ENCODE measurements around the gene ADNP. TPM values are rescaled to one million over a fixed set of nuclear protein-coding genes. Genes with fewer than 3 reads are reported as not detected.
A peak's percentile ranks its signal among the peaks of the same experiment; 100 is the strongest.

ADNP gene
- total RNA-seq, 1 experiment from 2014 or later = 143 TPM

GRCh38 chr20:50919567-50919966 lies 11.7 kb downstream of the ADNP start:
- TF ChIP-seq CTCF (conservative IDR thresholded peaks at IDR 0.05) = no peak
- no peak overlapping the region for H3K14ac ChIP-seq (ENCODE audit: insufficient read depth, low read length)

More at GRCh38 chr20:50919567-50919966, 11.7 kb downstream of the ADNP start:
- Histone ChIP-seq H3K18ac (ENCODE audit: insufficient read length, low read depth, low read length) (no peak overlapping the region), H2AK5ac (ENCODE audit: insufficient read length, low read length) (no peak overlapping the region), H3K56ac (ENCODE audit: insufficient read length, low read depth, low read length) (no peak overlapping the region), H3K23me2 (ENCODE audit: insufficient read length, low read depth, low read length, poor library complexity, severe bottlenecking) (no peaks in the 10 kb centered on the region), H3K27ac (ENCODE audit: insufficient read length, low read depth, low read length) (no peak overlapping the region), H3K9ac (ENCODE audit: extremely low read depth, insufficient read length, low read length) (no peak overlapping the region), H2BK15ac (ENCODE audit: low read depth, low read length) (no peak overlapping the region), H3K79me1 (ENCODE audit: insufficient read depth, low read depth, low read length, poor library complexity, severe bottlenecking) (no peaks in the 10 kb centered on the region), H3K79me2 (ENCODE audit: insufficient read depth, low read length) (peaks cover 86% of the 10 kb centered on the region), H3K9me3 (ENCODE audit: control insufficient read depth, low read depth, low read length) (no peaks in the 10 kb centered on the region), H4K20me1 (ENCODE audit: control insufficient read depth, insufficient read depth, insufficient read length) (no peaks in the 10 kb centered on the region), H4K5ac (ENCODE audit: insufficient read length, low read depth, low read length) (no peak overlapping the region), H3K4me1 (ENCODE audit: insufficient read depth, low read length) (peaks cover 4% of the 10 kb centered on the region; the same call in 1 of the 2 replicates), H2BK5ac (ENCODE audit: insufficient read length, low read length) (no peak overlapping the region), H4K91ac (ENCODE audit: insufficient read length, low read depth, low read length) (no peak overlapping the region), H3K27me3 (ENCODE audit: insufficient read depth, low read length) (no peaks in the 10 kb centered on the region), H3T11ph (ENCODE audit: low read length) (no peak overlapping the region), H2BK12ac (ENCODE audit: insufficient read length, low read depth, low read length) (no peak overlapping the region), H2BK20ac (ENCODE audit: low read depth, low read length, poor library complexity, severe bottlenecking) (no peak overlapping the region), H2AFZ (ENCODE audit: low read length) (no peak overlapping the region), H3K4ac (ENCODE audit: low read depth, low read length) (no peak overlapping the region), H3K4me2 (ENCODE audit: insufficient read depth, insufficient read length, low read length) (no peak overlapping the region), H4K8ac (replicated peaks; ENCODE audit: insufficient read length, low read depth, low read length) (no peak overlapping the region), H3K23ac (ENCODE audit: insufficient read length, low read depth, low read length) (no peak overlapping the region), H2BK120ac (ENCODE audit: low read depth, low read length, poor library complexity, severe bottlenecking) (no peak overlapping the region)
- H3K27ac Mint-ChIP-seq = peak overlapping the region in 1 of 3 experiments; percentile 50; a peak in 2 of 7 replicates
- peaks cover 14 to 62% (median 51%) of the 10 kb centered on the region in 3 experiments; a peak in 6 of 7 replicates for H3K36me3 Mint-ChIP-seq (ENCODE audit: insufficient read depth in 1 of 3, low read depth in 3 of 3)
- no CpG with 5 or more reads among the region's 6 CpGs for WGBS (ENCODE audit: extremely low coverage, insufficient read length, low lambda C conversion rate)
- H3K27me3 Mint-ChIP-seq (ENCODE audit: low read depth) = no peaks in the 10 kb centered on the region
- H3K4me1 Mint-ChIP-seq = peaks cover 50 to 68% of the 10 kb centered on the region in 2 experiments
- peak overlapping the region in 1 of 2 experiments; percentile 4; a peak in 2 of 5 replicates for H3K4me3 Mint-ChIP-seq
- no peaks in the 10 kb centered on the region for H3K9me3 Mint-ChIP-seq
- DNase-seq = no peak
